Left ventricle myocardium superior (tissue), 1 donor: ENCODE results near the gene RNU1-4. TPM values are rescaled to one million over a fixed set of nuclear protein-coding genes. Genes with fewer than 3 reads are reported as not detected.
"Not testable (repeated sequence)": the region's sequence is repeated elsewhere in the genome, so short reads cannot be mapped to it uniquely, and the experiment has no call there.

Experiments
- ATAC-seq: fragments of 200-7000 bp; cut with Tn5 transposase; one replicate; pipeline ENCODE4 v1.9.1; 2020; ENCODE audit warnings: mild to moderate bottlenecking, moderate library complexity
- DNase-seq: peaks from one replicate; pipeline ENCODE4 v3.0.0-alpha.2; 2020
- intact Hi-C: fragments of 100-400 bp; cut with micrococcal nuclease; formaldehyde crosslinking; loops from one replicate; pipeline ENCODE4 v1.11.0; 2022
- long read RNA-seq: library from polyadenylated mRNA; unstranded; transcript quantifications from one replicate; pipeline ENCODE4 v2.0.0, GENCODE V29; 2021
- total RNA-seq: library from RNA; stranded (reverse); fragmentation: NEBNext Ultra II Directional; extraction: Animal tissue kit (Norgen Biotek cat#: 25700); gene quantifications from one replicate; pipeline ENCODE4 v1.2.1, GENCODE V29; 2021
- donor health status: DM: no; HTN: yes; CAD: no; lungs with severe emphysema.

Gene RNU1-4
- 4,234 TPM for total RNA-seq
- long read RNA-seq, result 0 reads

DNA sequence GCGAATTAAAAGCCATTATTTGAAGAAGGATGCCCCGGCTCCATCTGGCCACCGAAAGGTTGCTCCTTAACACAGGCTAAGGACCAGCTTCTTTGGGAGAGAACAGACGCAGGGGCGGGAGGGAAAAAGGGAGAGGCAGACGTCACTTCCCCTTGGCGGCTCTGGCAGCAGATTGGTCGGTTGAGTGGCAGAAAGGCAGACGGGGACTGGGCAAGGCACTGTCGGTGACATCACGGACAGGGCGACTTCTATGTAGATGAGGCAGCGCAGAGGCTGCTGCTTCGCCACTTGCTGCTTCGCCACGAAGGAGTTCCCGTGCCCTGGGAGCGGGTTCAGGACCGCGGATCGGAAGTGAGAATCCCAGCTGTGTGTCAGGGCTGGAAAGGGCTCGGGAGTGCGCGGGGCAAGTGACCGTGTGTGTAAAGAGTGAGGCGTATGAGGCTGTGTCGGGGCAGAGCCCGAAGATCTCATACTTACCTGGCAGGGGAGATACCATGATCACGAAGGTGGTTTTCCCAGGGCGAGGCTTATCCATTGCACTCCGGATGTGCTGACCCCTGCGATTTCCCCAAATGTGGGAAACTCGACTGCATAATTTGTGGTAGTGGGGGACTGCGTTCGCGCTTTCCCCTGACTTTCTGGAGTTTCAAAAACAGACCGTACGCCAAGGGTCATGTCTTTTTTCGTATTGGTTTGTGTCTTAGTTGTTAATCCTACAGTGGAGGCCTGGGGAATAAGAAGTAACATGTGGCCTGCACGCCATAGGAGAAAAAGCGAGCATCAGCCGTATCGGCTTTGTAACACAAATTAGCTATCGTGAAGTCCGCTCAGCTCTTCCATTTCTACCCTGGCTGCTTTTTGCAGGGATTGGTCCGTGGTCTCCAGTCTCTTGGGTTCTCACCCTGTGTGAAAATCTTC, at the start of gene RNU1-4:
Gene RNU1-4, plus strand, starts transcription at position 470 of the 918 bp plus-strand sequence.
- DNase-seq, intact Hi-C loops: not testable (repeated sequence)
- ATAC-seq, result peak; percentile 100

DNA sequence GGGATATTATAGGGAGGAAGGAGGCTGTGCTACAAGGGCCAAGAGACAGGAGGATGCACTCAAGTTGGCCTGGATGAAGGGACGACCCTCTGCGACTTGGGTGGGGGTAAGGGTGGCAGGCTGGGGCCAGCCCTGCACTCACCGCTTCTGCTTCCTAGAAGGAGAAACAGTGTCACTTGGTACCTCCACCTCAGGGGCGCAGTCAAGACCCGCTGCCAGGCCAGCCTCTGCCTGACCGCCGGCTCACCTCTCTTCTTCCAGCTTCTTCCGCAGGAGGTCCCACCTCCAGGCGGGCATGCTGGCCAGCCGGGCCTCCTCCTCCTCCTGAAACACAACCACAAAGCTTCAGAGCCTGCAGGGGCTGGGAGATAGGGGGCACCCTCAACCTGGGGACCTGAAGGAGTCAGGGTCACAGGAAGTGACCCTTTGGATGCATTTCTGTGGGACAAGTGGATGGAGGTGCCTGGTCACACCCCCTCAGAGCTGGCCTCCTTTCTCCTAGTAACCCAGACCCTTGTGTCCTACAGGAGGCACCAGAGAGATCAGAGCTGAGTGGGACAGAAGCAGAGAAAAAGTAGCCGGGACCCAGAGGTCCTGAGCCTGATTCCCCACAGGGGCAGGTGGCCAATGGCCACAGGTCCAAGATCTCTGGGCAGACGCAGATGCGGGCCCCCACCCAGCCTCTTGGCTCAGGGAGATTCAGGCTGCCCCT, 49.2 kb upstream of the RNU1-4 start:
- intact Hi-C loops, DNase-seq, ATAC-seq: not testable (repeated sequence)

DNA sequence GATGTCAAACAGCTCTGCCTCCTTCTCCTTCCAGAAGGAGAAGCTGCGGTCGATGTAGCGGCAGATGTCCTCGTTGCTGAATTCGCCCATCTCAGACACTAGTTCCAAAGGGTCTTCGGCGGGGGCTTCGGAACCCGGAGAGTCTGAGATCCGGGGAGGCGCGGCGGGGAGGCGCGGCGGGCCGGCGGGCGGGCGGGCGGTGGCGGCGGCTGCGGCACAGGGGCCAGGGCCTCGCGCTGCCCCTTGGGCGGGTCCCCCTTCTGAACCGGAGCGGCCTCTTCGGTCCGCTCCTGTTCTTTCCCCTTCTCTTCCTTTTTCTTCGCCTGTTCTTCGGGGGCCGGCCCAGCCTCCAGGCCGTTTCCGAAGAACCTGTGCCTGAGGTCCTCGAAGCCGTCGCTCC, 48.0 kb upstream of the RNU1-4 start:
- ATAC-seq, intact Hi-C loops, DNase-seq: not testable (repeated sequence)

DNA sequence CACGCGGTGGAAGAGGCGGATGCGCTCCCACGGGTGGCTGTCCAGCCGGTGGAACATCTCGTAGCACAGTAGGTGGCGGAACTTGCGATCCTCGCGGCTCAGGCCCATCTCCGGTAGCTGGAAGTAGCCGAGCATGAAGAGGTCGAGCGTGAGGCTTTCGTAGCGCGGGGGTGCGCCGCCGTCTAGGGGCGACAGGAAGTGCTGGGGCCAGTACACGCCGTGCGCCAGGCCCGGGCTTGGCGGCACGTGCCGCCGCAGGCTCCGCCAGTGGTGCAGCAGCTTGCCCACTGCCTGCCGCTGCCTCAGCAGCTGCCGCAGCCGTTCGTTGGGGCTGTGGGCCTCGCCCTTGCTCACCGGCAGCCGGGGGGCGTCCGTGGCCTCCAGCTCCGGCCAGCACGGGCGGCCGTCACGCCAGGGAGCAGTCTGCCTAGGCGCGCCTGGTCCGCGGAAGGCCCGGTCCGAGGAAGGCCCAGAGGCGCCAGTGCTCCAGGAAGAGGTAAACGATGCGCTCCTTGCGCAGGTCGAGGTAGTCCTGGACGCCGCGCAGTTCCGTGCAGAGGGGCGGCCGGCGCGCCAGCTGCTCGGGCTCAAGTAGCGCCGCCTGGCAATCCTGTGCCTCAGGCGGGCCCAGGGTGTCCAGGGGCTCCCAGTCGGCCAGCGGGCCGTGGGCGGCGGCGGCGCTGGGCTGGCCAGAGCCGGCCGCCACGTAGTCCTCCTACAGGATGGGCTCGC, 47.4 kb upstream of the RNU1-4 start:
- intact Hi-C loops, ATAC-seq, DNase-seq: not testable (repeated sequence)

DNA sequence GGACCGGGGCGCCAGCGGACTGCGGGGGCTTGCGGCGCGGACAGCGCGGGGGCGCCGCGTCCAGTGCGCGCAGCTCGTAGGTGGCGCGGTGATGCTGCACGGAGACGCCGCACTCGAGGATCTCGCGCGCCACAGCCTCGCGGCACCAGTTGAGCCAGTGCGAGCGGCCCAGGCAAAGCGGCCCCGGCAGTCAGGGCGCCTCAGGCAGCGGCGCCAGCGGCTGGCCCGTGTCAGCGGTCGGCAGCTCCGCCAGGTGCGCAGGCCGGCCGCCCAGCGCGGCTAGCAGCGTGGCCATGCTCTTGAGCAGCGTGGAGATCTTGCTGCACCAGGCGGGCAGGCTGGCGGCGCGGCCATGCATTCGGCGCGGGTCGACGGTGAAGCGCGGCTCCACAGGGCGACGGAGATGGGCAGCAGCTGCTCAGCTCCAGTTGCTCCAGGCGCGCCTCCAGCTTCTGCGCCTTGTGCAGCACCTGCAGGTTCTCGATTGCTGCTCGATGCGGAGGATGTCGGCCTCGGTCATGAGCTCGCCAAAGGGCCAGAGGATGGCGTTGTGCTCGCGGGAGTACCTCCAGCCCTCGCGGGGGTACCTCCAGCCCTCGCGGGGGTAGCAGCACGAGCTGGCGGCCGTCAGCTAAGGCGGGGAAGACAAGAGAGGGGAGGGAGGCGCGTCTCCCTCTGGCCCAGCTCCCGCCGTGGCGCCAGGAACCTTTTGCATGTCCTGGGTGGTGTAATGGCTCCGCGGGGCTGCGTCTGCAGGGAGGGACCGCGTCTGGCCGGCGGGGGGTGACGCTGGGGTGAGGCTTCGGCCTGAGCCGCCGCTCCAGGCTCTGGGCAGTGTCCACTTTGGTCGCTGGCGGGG, 46.6 kb upstream of the RNU1-4 start:
- DNase-seq, ATAC-seq, intact Hi-C loops: not testable (repeated sequence)

DNA sequence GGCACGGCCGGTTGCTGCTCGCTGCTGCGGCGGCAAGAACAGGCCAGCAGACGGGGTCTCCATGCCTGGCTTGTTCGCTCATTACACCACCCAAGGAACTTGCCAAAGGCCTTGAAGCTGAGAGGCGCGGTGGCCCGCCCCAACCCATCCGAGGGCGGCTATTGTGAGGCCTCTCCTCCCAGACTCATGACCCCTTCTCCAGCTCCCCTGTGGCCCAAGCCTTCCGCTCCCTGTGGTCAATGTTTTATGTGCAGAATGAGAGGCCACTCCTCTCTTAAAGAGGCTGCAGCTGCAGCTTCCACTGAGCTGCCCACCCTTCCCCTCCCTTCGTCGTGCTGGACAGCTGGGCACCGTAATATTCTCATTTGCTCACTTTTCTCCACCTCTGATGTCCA, 46.0 kb upstream of the RNU1-4 start:
- intact Hi-C loops, ATAC-seq, DNase-seq: not testable (repeated sequence)

DNA sequence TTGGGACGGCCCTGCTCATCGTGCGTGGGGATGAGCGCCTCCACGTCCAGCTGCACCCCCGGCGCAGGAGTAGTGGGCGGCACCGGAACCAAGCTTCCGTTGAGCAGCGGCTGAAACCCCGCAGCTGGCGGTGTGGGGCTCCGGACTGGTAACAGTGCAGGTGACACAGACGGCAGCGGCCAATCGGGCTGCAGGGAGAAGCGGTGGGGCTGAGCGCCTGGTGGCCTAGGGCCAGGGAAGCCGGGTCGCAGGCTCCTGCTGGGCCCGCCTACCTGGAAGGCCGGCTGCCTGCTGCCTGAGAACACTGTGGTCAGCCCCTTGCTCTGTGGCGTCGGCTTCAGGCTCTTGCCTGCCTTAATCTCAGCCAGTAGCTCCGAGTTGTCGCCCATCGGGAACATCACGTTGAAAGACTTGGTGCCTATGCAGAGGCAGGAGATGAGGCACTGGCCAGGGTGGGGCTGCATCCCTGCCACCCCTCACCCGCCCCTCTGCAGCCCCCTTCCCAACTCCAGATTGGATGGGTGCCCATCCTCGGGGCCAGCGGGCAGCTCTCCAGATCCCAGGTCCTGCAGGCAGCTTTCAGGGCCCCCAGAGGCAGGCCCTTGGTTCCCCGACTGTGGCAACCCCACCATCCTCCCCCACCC, 43.7 kb upstream of the RNU1-4 start:
- intact Hi-C loops, ATAC-seq, DNase-seq: not testable (repeated sequence)

DNA sequence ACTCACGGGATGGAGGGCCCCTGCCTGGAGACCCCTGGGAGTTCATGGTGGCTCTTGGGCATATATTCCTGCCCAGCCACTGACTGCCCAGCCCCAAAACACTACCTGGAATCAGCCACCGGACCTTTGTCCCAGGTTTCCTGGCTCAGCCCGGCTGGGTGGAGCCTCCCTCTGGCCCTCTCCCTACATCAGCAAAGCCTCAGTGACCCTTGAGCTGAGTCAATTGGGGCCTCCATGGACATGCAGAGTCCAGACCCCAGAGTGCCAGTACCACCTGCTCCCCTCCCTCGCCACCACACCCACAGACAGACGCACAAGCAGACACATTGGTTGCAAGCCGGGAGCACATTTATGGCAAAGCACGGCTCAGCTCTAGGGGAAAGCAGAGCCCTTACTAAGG, 43.2 kb upstream of the RNU1-4 start:
- DNase-seq, ATAC-seq, intact Hi-C loops: not testable (repeated sequence)

DNA sequence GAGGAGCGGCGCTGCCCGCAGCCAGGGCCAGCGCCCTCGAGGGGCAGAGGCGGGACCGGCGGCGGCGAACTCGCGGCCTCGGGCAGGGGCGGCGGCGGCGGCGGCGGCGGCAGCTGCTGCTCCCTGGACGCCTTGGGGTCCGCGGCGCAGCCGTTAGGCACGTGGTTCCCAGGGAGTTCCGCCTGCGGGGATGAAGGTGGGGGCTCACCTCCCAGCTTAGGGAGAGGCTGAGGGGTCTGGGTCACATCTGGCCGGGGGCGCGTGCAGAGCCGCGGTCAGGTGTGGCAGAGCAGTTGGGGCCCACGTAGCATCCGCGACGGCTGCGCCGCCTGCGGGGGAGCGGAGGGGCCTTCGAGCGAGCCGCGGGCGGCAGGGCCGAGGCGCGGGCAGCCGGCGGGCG, 40.9 kb upstream of the RNU1-4 start:
- DNase-seq, intact Hi-C loops, ATAC-seq: not testable (repeated sequence)

DNA sequence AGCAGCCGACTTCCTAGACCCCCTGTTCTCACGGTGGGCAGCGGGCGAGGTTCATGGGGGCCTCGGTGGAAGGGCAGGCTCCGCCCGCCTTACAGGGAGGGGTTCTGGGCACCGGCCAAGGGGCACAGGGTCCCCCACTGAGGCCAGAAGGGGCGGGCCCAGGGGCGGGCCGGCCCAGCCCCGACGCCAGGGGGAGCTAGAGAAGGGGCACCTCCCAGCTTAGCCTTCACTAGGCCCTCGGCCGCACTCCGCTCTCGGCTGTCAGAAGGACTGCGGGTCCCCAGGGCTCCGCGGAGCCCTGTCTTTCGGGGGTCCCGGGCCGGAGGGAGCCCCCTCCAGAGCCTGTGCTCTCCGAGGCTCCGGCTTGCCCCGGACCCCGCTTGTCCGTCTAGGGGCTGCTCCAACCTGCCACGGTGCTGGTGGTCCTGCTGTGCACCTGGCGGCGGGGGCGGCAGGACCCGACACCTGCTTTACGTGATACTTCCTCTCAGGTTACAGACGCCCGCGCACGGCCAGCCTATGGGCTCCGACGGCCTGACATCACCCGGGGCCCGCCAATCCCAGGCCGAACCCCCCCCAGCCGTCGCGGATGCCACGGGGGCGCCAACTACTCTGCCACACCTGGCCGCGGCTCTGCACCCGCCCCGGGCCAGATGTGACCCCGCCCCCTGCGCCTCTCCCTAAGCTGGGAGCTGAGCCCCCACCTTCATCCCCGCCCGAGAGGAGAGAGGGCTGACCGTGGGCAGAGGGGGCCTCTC, 40.0 kb upstream of the RNU1-4 start:
- DNase-seq, ATAC-seq, intact Hi-C loops: not testable (repeated sequence)

DNA sequence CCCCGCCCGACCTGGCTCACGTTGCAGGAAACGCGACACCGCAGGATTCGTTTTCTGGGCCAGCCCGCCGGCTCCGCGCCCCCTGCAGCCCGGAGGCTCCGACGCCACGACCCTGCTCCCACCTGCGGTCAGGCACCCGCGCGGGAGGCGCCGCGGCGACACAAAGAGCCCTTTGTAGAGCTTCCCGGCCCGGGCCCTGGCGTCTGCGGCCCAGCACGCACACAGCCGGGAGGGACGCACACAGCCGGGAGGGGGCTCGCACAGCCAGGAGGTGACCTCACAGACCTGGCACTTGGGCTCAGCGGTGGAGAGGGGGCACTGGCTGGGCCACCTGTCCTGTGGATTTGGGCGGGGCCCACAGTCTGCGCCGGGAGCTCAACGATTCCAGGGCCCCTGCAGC, 39.1 kb upstream of the RNU1-4 start:
- ATAC-seq, intact Hi-C loops, DNase-seq: not testable (repeated sequence)

DNA sequence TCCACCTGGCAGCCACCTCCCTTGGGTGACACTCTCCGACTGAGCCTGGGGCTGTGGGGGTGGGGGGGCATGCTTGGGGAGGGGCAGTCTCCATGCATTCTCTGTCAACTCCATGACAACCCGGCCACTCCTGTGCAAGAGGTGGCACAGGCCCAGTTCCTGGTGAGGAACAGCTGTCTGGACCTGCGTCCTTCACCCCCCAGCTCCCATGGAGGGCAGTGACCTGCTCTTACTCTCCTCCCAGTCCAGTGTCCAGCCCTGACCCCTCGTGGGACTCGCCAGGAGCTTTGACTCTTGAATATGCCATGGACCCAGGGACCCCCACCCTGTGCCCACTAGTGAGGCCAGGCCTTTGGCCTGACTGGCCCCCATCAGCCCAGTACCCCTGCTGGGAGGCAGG, 38.0 kb upstream of the RNU1-4 start:
- ATAC-seq, intact Hi-C loops, DNase-seq: not testable (repeated sequence)

DNA sequence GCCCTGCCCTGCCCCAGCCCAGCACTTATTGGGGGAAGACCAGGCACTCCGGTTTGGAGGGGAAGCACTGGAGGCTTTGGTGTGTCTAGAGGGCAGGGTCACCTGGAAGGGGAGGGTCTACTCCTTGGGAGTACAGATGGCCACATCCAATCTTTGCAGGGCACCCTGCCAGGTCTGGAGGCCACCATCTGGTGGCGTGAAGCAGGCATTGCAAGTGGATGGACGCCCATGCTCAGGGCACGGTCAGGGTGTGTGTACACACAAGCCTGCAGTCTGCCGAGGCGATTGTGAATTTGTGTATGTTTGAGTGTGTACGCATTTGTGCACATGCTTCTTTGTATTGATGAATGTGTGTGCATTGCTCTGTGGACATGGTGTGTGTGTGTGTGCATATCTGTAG, 37.2 kb upstream of the RNU1-4 start:
- DNase-seq, intact Hi-C loops: not testable (repeated sequence)
- ATAC-seq, result peak; percentile 72

DNA sequence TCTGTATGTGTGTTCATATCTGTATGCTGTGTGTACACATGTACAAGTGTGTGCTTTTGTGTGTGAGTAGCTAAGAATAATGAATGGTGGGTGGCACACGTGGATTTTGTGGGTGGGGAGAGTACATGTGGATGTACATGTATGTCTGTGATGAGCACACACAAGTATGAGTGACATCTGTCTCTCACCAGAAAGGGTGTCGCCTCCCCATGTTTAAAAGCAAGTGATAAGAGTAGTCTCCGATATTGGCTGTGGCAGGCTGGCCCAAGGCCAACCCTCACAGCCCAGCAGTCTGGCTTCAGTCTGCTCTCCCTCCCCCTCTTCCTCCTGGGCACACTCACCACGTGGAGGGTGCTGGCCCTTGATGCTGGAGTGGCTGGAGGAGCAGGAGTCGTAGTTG, 36.7 kb upstream of the RNU1-4 start:
- peak; percentile 40 for DNase-seq
- intact Hi-C loops, result not testable (repeated sequence)
- peak; percentile 78 for ATAC-seq

DNA sequence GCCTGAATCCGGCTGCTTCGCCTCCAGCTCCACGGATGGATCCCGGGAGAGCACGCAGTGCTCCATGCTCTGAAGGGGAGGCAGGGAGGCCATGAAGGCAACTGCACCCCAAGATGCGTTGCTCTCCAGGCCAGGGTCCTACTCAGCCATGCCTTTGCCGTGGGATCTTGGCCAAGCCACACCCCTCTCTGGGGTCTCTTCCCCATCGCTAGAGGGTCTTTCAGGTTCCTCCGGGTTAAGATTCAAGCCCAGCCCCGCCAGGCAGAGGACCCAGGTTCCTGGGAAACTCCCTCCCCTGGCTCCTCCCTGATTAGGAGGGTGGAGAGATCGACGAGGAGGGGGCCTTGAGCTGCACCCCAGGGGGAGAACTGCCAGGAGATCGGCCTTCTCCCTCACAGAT, 36.2 kb upstream of the RNU1-4 start:
- ATAC-seq, intact Hi-C loops, DNase-seq: not testable (repeated sequence)

DNA sequence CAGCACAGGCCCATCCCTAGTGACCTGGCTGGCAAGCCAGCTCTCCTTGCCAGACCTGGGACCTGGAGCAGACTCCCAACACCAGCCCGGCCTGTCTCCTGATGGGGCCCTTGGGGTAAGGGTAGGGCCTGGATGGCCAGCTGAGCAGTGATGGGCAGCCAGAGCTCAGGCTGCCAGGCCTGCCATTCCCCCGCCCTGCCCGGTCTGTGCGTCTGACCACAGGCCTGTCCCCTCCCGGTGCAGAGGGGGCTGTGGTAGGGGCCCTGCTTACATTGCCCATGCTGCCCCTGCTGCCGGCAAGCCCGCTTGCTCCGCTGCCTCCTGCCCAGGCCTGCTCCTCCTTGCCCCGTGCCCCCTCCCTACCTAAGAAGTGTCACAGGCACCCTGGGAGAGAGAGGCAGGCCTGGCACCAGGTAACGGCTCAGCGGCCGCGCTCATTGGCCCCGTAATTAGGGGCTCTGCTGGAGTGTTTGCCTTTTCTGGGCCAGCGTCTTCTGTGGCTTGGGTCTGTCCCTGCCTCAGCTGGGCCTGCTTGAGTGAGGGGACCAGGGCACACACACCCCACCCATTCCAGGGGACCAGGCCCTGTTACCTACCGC, 35.7 kb upstream of the RNU1-4 start:
- DNase-seq, ATAC-seq, intact Hi-C loops: not testable (repeated sequence)

DNA sequence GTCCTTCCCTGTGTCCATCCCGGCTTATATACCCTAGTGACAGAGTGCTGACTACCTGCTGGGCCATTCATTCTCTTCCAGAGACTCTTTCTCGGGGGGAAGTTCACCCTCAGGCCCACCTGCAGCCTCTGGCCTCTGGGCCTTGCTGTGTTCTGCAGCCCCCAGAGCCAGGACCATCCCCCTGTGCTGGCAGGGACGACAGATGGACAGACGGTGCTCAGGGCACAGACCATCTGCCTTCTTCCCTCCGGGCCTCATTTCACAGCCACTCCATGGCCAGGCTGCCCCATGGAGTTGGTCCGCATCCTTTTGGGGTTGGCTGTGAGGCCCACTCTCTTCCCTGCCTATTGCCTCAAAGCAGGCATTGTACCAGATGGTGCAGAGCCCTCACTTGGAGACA, 34.0 kb upstream of the RNU1-4 start:
- ATAC-seq, DNase-seq, intact Hi-C loops: not testable (repeated sequence)
